DOHH2 (cell line): Measurements from ENCODE around the gene HBEGF.

Source experiments
- EZH2phosphoT487 ChIP-seq: fragments of 200-600 bp; sonication (generic); IDR thresholded peaks from 2 replicates; pipeline ENCODE4 v1.6.1; 2017; ENCODE audit warnings: borderline replicate concordance, mild to moderate bottlenecking, antibody characterized with exemption, low read length, moderate library complexity, mixed read lengths
- TF ChIP-seq, protein P1 (sequence below): fragments of 200-600 bp; sonication (generic); IDR thresholded peaks from one replicate; pipeline ENCODE4 v1.5.1; 2014; ENCODE audit warnings: antibody characterized with exemption, mild to moderate bottlenecking, low read depth, low read length; ENCODE audit not compliant: poor library complexity, severe bottlenecking

DNA sequence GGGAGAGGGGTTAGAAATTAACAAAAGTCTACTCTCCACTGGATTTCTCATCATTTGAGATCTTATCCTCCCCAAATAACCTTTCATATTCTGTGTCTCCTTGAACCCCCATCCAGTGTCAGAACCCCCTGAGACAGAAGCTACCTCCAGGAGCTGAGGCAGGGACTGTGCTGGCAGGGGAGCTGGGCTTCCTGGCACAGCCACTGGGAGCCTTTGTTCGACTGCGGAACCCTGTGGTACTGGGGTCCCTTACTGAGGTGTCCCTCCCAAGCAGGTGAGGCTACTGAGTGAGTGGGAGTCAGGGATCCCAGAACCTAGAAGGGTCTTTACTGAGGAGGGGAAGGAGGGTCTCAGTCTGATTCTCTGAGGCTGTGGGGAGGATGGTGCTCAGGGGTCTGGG is 15.5 kb upstream of the HBEGF start:
- TF ChIP-seq, protein P1, sequence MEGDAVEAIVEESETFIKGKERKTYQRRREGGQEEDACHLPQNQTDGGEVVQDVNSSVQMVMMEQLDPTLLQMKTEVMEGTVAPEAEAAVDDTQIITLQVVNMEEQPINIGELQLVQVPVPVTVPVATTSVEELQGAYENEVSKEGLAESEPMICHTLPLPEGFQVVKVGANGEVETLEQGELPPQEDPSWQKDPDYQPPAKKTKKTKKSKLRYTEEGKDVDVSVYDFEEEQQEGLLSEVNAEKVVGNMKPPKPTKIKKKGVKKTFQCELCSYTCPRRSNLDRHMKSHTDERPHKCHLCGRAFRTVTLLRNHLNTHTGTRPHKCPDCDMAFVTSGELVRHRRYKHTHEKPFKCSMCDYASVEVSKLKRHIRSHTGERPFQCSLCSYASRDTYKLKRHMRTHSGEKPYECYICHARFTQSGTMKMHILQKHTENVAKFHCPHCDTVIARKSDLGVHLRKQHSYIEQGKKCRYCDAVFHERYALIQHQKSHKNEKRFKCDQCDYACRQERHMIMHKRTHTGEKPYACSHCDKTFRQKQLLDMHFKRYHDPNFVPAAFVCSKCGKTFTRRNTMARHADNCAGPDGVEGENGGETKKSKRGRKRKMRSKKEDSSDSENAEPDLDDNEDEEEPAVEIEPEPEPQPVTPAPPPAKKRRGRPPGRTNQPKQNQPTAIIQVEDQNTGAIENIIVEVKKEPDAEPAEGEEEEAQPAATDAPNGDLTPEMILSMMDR, result no peak
- no peak for TF ChIP-seq EZH2phosphoT487
